ENCODE data around the gene NEK2. TPM values are rescaled to one million over a fixed set of nuclear protein-coding genes. Genes with fewer than 3 reads are reported as not detected.
"Not testable (repeated sequence)": the region's sequence is repeated elsewhere in the genome, so short reads cannot be mapped to it uniquely, and the experiment has no call there.

NEK2 gene
- polyA plus RNA-seq = under 1 TPM in 2 of 3 donors, not detected in 1; 0.07 TPM

GRCh38 chr1:211675230-211676105 lies at the start of gene NEK2:
Gene NEK2, minus strand, starts transcription at chr1:211675621. Its CDS starts 142 bp downstream, at chr1:211675479.
- H3K27ac ChIP-seq (ENCODE audit: low read depth, low read length) = no peak within 1 kb of the TSS
- 0 to 1% (median 0%) methylated on average over 58 of the region's 58 CpGs for WGBS, 3 donors

- no peak overlapping the region for H3K27ac ChIP-seq (ENCODE audit: low read depth, low read length)
- whole genome bisulfite sequencing, 3 donors = 33 to 53% (median 44%) methylated on average over 11 of the region's 11 CpGs
These were observed 49.3 kb upstream of the NEK2 start for GRCh38 chr1:211724687-211725196.

GRCh38 chr1:211723273-211723672 lies 47.9 kb upstream of the NEK2 start:
- 84 to 89% (median 87%) methylated on average over 5 of the region's 5 CpGs for WGBS, 3 donors
- H3K27ac ChIP-seq (ENCODE audit: low read depth, low read length) = no peak overlapping the region

GRCh38 chr1:211722277-211723175 lies 47.1 kb upstream of the NEK2 start:
- 85 to 94% (median 94%) methylated on average over 6 of the region's 6 CpGs for WGBS, 3 donors
- H3K27ac ChIP-seq (ENCODE audit: low read depth, low read length) = no peak overlapping the region

DNA sequence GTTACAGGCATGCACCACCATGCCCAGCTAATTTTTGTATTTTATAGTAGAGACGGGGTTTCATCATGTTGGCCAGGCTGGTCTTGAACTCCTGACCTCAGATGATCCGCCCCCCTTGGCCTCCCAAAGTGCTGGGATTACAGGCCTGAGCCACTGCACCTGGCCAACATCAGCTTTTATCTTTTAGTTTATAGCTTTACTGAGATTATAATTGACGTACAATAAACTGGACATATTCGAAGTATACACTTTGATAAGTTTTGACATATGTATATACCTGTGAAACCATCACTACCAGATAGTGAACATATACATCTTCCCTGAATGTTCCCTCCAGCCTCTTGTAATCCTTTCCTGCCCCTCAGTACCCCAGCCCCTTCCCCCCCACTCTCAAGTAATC lies 41.1 kb upstream of the NEK2 start:
- WGBS, 3 donors = 88 to 97% (median 93%) methylated on average over 4 of the region's 4 CpGs
- not testable (repeated sequence) for H3K27ac ChIP-seq (ENCODE audit: low read depth, low read length)

DNA sequence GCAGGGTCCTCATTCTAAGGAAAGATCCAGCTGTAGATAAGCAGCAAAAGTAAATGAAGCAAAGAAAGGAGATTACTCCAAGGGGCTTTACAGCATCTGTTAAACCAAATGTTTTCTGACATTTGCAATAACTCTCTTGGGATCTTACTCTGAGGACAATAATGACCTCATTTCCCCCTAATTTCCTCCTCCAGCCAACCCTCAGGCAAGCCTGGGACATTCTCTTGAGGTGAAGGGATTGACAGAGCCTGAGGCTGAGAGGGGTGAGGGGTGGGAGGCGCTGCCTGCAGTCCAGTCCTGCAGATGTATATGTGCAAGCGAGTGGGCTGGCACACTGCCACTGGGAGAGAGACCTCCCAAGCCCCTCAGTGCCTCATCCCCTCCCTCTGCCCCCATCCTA lies 40.5 kb upstream of the NEK2 start:
- 74 to 88% (median 74%) methylated on average over 2 of the region's 2 CpGs for WGBS, 3 donors
- H3K27ac ChIP-seq (ENCODE audit: low read depth, low read length) = no peak overlapping the region

DNA sequence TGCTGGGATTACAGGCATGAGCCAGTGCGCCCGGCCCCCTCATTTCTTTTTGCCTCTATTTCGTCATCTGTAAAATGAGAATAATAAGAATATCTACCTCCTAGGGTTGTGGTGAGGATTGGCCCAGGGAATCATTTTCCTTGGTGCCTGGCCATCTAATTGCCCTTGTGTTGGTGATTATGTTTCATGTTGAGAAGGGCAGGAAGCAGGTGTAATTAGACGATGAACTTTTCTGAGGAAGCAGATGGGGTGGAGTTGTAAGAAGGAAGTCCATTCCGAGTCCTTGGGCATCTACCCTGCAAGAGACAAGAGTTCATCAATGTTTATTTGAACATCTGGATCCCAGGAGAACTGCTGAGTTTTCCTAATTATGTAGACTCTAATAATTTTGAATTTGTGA lies 38.7 kb upstream of the NEK2 start:
- WGBS, 3 donors = 67 to 83% (median 71%) methylated on average over 5 of the region's 5 CpGs
- H3K27ac ChIP-seq (ENCODE audit: low read depth, low read length) = no peak overlapping the region

- WGBS, 3 donors = 87 to 93% (median 93%) methylated on average over 10 of the region's 10 CpGs
- H3K27ac ChIP-seq (ENCODE audit: low read depth, low read length) = no peak overlapping the region
These were observed 37.8 kb upstream of the NEK2 start for GRCh38 chr1:211713231-211713630.

GRCh38 chr1:211711315-211711705 lies 35.9 kb upstream of the NEK2 start:
- 88 to 93% (median 92%) methylated on average over 4 of the region's 4 CpGs for WGBS, 3 donors
- H3K27ac ChIP-seq (ENCODE audit: low read depth, low read length) = no peak overlapping the region

GRCh38 chr1:211710566-211711314 lies 35.3 kb upstream of the NEK2 start:
- H3K27ac ChIP-seq (ENCODE audit: low read depth, low read length) = no peak overlapping the region

GRCh38 chr1:211708926-211709325 lies 33.5 kb upstream of the NEK2 start:
- no peak overlapping the region for H3K27ac ChIP-seq (ENCODE audit: low read depth, low read length)
- 77 to 89% (median 82%) methylated on average over 4 of the region's 4 CpGs for WGBS, 3 donors

More at GRCh38 chr1:211710566-211711314, 35.3 kb upstream of the NEK2 start:
- 74 to 82% (median 78%) methylated on average over 6 of the region's 6 CpGs for WGBS, 3 donors

- no peak overlapping the region for H3K27ac ChIP-seq (ENCODE audit: low read depth, low read length)
- WGBS, 3 donors = 87 to 93% (median 87%) methylated on average over 6 of the region's 6 CpGs
These were observed 32.6 kb upstream of the NEK2 start for GRCh38 chr1:211708006-211708405.

DNA sequence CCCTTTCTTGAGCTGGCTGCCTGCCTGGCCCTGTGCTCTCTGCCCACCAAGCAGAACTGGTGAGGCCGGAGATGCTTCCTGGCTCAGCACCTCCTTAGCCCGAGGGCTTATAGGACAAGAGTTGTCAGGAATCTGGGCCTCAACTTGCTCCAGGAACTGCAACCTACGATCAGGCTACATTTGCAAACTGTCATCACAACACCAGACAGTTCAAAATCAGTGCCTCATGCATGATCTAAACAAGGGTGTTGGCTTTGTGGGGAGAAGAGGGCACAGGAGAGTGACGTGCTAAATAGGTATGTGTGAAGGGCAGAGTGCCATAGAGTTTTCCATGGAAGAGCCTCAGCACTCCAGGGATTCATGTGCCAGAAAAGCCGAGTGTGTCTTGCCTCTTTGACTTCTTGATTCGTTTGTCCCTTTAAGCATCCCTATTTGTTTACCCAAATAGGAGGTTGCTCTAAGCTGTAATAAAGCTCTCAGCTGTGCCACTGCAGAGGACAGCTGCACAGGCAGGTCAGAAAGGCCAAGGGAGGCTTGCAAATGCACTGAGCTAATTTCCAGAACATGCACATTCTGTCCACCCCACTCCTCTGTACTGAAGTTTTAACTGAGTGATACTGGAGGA lies 30.2 kb upstream of the NEK2 start:
- 72 to 82% (median 80%) methylated on average over 6 of the region's 6 CpGs for WGBS, 3 donors
- no peak overlapping the region for H3K27ac ChIP-seq (ENCODE audit: low read depth, low read length)

DNA sequence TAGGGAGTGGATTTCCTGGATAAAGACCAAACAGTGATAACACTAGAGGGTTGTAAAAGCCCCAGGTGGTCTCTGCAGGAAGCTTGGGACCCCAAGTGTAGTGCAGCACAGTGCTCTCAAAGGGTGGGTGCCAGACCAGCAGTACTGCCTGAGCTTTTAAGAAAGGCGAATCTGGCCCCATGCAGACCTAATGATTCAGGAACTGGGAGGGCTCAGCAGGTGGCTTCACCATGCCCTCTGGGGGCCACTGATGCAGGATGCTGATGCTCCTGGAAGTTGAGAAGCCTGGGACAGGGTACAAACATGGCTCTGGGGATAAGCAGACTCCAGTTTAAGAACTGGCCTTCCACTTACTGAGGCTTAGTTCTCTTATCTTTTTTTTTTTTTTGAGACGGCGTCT lies 29.1 kb upstream of the NEK2 start:
- WGBS, 3 donors = 87 to 99% (median 92%) methylated on average over 3 of the region's 3 CpGs
- H3K27ac ChIP-seq (ENCODE audit: low read depth, low read length) = no peak overlapping the region

GRCh38 chr1:211703812-211704537 lies 28.6 kb upstream of the NEK2 start:
- no peak overlapping the region for H3K27ac ChIP-seq (ENCODE audit: low read depth, low read length)
- WGBS, 3 donors = 49 to 79% (median 75%) methylated on average over 11 of the region's 11 CpGs

- WGBS, 3 donors = 88 to 92% (median 89%) methylated on average over 6 of the region's 6 CpGs
- no peak overlapping the region for H3K27ac ChIP-seq (ENCODE audit: low read depth, low read length)
These were observed 26.3 kb upstream of the NEK2 start for GRCh38 chr1:211701733-211702132.

DNA sequence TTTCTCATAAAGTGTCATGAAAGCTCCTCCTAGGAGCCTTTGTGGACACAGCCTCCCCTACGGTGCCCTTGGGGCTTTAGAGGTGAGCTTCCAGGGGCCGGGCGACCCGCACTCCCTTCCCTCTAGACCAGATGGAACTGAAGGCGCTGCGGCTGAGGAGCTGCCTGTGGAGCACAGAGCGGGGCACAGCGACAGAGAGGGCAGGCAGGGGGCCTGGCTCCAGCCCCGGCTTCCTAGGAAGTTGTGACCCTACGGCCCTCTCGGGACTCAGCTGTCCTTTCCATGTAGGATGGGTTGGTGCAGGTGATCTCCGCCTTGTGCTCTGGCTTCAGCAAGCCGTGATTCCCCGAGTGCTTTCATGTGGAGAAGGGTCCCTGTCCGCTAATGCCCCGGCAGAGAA lies 23.6 kb upstream of the NEK2 start:
- WGBS, 3 donors = 68 to 76% (median 69%) methylated on average over 16 of the region's 16 CpGs
- H3K27ac ChIP-seq (ENCODE audit: low read depth, low read length) = no peak overlapping the region
